NT2/D1 (cell line): ENCODE measurements around the gene AMOT.

ENCODE experiments used
- YY1 ChIP-seq: IDR thresholded peaks from 2 replicates; pipeline ENCODE4 v1.6.1; 2011; ENCODE audit not compliant: insufficient read length, insufficient read depth
- ZNF274 ChIP-seq: IDR thresholded peaks from 2 replicates; pipeline ENCODE4 v1.6.1; 2011; ENCODE audit warnings: mild to moderate bottlenecking, low read depth, low read length

DNA sequence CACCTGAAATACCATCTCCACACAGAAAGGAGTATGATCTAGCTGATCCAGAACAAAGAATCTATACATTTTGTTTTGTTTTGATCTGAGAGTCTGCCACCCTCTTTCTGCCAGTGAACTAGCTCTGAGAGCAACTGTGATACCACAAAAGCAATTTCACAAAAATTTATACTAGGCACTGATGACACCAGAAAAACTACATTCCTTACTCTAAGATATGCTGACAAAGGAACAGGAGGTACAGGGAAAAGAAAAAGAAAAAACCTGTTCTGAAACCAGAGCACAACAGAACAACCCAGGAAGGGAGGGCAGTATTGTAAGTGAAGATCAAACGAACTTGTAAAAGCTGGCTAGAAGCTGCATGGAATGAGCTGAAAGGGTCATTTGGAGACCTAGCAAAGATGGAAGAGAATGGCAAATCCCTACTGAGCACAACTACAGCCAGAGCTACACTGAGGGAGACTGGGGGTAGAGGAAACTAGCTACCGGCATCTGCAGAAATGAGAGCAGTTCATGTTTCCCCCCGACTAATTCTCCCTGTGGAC is 31.9 kb downstream of the AMOT start:
- TF ChIP-seq YY1, result no peak
- TF ChIP-seq ZNF274, result no peak
